ENCODE data around the gene KLHDC8A. TPM values are rescaled to one million over a fixed set of nuclear protein-coding genes. Genes with fewer than 3 reads are reported as not detected.

Gene KLHDC8A
- total RNA-seq, 1 donor from 2014 or later = 0.27 TPM

GRCh38 chr1:205296154-205296553 is 60.6 kb downstream of the KLHDC8A start:
- no peaks in the 10 kb centered on the region for H3K9me3 ChIP-seq (replicated peaks)
- H3K27me3 ChIP-seq (ENCODE audit: low read depth) = no peaks in the 10 kb centered on the region
- intact Hi-C loops (cut with micrococcal nuclease) = no loop called here
- peaks cover 15% of the 10 kb centered on the region for H3K4me1 ChIP-seq
- no peaks in the 10 kb centered on the region for H3K36me3 ChIP-seq
- no peak for DNase-seq
- H3K27ac ChIP-seq (replicated peaks) = no peak overlapping the region
- no peak for TF ChIP-seq CTCF (IDR thresholded peaks at IDR 0.05; ENCODE audit: borderline replicate concordance)
- no peak overlapping the region for H3K4me3 ChIP-seq

GRCh38 chr1:205294934-205295333 is 61.8 kb downstream of the KLHDC8A start:
- DNase-seq = no peak
- Histone ChIP-seq H3K36me3 (no peaks in the 10 kb centered on the region), H3K9me3 (replicated peaks) (no peaks in the 10 kb centered on the region), H3K4me3 (no peak overlapping the region), H3K27me3 (ENCODE audit: low read depth) (no peaks in the 10 kb centered on the region), H3K4me1 (peaks cover 15% of the 10 kb centered on the region), H3K27ac (replicated peaks) (peak overlapping the region; percentile 68)
- no peak for TF ChIP-seq CTCF (IDR thresholded peaks at IDR 0.05; ENCODE audit: borderline replicate concordance)
- intact Hi-C loops (cut with micrococcal nuclease) = no loop called here

GRCh38 chr1:205294175-205294917 is 62.4 kb downstream of the KLHDC8A start:
- H3K4me3 ChIP-seq = no peak overlapping the region
- peak overlapping the region; percentile 68 for H3K27ac ChIP-seq (replicated peaks)
- H3K9me3 ChIP-seq (replicated peaks) = no peaks in the 10 kb centered on the region
- DNase-seq = no peak
- peaks cover 15% of the 10 kb centered on the region for H3K4me1 ChIP-seq
- no peak for TF ChIP-seq CTCF (IDR thresholded peaks at IDR 0.05; ENCODE audit: borderline replicate concordance)
- intact Hi-C loops (cut with micrococcal nuclease) = no loop called here
- H3K27me3 ChIP-seq (ENCODE audit: low read depth) = no peaks in the 10 kb centered on the region
- H3K36me3 ChIP-seq = no peaks in the 10 kb centered on the region

GRCh38 chr1:205293350-205294074 is 63.2 kb downstream of the KLHDC8A start:
- H3K9me3 ChIP-seq (replicated peaks) = no peaks in the 10 kb centered on the region
- no peaks in the 10 kb centered on the region for H3K27me3 ChIP-seq (ENCODE audit: low read depth)
- no peak overlapping the region for H3K4me3 ChIP-seq
- intact Hi-C loops (cut with micrococcal nuclease) = no loop called here
- H3K36me3 ChIP-seq = no peaks in the 10 kb centered on the region
- H3K27ac ChIP-seq (replicated peaks) = peak overlapping the region; percentile 68
- DNase-seq = no peak
- H3K4me1 ChIP-seq = peaks cover 16% of the 10 kb centered on the region
- TF ChIP-seq CTCF (IDR thresholded peaks at IDR 0.05; ENCODE audit: borderline replicate concordance) = no peak

- intact Hi-C loops (cut with micrococcal nuclease) = no loop called here
- H3K4me1 ChIP-seq = peaks cover 25% of the 10 kb centered on the region
These were observed 65.1 kb downstream of the KLHDC8A start for GRCh38 chr1:205291596-205291995.

More at GRCh38 chr1:205291596-205291995, 65.1 kb downstream of the KLHDC8A start:
- Histone ChIP-seq H3K27ac (replicated peaks) (no peak overlapping the region), H3K27me3 (ENCODE audit: low read depth) (no peaks in the 10 kb centered on the region), H3K9me3 (replicated peaks) (no peaks in the 10 kb centered on the region), H3K4me3 (no peak overlapping the region), H3K36me3 (no peaks in the 10 kb centered on the region)
- TF ChIP-seq CTCF (IDR thresholded peaks at IDR 0.05; ENCODE audit: borderline replicate concordance) = no peak
- no peak for DNase-seq

Data from left ventricle myocardium inferior (tissue), 1 donor.